ENCODE data around the gene CTSE. TPM values are rescaled to one million over a fixed set of nuclear protein-coding genes. Genes with fewer than 3 reads are reported as not detected.

The CTSE gene
- total RNA-seq, 1 experiment from 2014 or later = 425 TPM

DNA sequence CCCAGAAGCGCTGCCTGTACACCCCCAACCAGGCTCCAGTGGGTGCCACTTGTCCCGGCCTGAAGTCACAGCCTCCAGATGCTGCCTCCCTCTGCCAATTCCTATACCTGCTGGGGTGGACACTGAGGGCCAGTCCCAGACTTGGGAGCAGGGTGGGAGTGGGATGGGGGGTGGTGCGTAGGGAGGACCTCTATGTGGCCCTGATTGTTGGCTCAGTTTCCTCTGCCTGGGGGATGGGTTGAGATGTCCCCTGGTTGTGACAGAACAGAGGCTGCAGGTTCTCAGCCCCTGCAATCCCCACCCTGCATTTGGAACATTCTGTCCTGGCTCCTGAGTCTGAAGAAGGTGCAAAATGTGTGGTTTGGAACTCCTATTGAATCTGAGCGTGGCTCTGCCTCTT lies 47.7 kb downstream of the CTSE start:
- CTCF ChIA-PET = interaction anchor here (1.4 to 4.9 kb wide), 5 partner anchors 46 to 184 kb away, joined by 4 to 294 read pairs (median 13); no protein-coding TSS in a partner anchor
- Mint-ChIP-seq H3K36me3 (ENCODE audit: insufficient read depth, unreplicated experiment) (no peaks in the 10 kb centered on the region), H3K27ac (ENCODE audit: unreplicated experiment) (no peak overlapping the region), H3K4me1 (ENCODE audit: low read depth, unreplicated experiment) (peaks cover 25% of the 10 kb centered on the region), H3K27me3 (ENCODE audit: unreplicated experiment) (no peaks in the 10 kb centered on the region), H3K9me3 (ENCODE audit: low read depth, unreplicated experiment) (peaks cover 17% of the 10 kb centered on the region), H3K4me3 (ENCODE audit: low read depth, unreplicated experiment) (no peak overlapping the region)
- BruUV-seq (replicated peaks) = no TSS peak
- no peak for TF ChIP-seq CTCF (IDR thresholded peaks at IDR 0.05; ENCODE audit: unreplicated experiment)
- no peak for DNase-seq
- intact Hi-C loops (cut with micrococcal nuclease; ENCODE audit: unreplicated experiment) = no loop called here

DNA sequence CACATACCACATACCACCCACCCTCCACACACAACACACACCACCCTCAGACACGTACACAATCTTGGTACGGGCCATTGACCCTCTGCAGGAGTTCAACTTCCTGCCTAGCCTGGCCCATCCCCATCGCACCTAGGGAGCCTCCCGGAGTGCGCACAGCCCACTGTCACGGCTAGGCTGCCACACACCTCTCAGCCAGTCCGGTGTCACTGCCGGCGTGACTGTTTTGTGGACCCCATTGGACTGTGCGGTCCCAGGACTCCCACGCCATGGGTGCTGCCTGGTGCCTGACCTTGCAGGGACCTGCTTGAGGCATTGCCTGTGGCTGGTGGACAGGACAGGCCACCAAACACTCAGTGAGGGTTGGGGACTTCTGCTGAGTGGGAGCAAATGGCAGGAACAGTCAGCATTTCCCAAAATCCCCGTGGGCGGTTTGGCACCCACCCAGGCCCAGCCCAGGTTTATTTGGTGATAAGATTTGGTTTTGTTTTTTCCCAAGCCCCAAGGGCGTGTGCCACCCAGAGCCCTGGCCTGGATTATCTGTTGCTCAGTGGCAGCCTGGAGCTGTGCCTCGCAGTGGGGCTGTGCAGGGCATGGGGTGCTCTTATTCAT lies 48.2 kb downstream of the CTSE start:
- CTCF ChIA-PET = interaction anchor here (1.4 to 2.2 kb wide), 2 partner anchors 180 to 184 kb away, joined by 4 to 47 read pairs; no protein-coding TSS in a partner anchor
- Mint-ChIP-seq H3K4me1 (ENCODE audit: low read depth, unreplicated experiment) (peaks cover 28% of the 10 kb centered on the region), H3K9me3 (ENCODE audit: low read depth, unreplicated experiment) (peaks cover 17% of the 10 kb centered on the region), H3K27ac (ENCODE audit: unreplicated experiment) (no peak overlapping the region), H3K27me3 (ENCODE audit: unreplicated experiment) (no peaks in the 10 kb centered on the region), H3K36me3 (ENCODE audit: insufficient read depth, unreplicated experiment) (no peaks in the 10 kb centered on the region), H3K4me3 (ENCODE audit: low read depth, unreplicated experiment) (no peak overlapping the region)
- intact Hi-C loops (cut with micrococcal nuclease; ENCODE audit: unreplicated experiment) = no loop called here
- no TSS peak for BruUV-seq (replicated peaks)
- no peak for DNase-seq
- TF ChIP-seq CTCF (IDR thresholded peaks at IDR 0.05; ENCODE audit: unreplicated experiment) = no peak

DNA sequence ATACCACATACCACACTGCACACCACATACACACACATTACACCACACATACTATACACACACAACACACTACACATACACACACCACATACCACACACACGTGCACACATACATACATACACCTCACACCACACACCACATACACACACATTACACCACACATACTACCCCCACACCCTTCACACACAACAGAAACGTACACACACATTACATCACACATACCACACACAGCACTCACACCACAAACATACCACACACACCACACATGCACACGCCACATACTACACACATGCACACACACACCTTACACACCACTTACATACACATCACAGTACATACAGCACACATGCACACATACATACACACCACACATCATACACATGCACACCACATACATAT lies 49.0 kb downstream of the CTSE start:
- Mint-ChIP-seq H3K9me3 (ENCODE audit: low read depth, unreplicated experiment) (peaks cover 17% of the 10 kb centered on the region), H3K4me3 (ENCODE audit: low read depth, unreplicated experiment) (no peak overlapping the region), H3K27ac (ENCODE audit: unreplicated experiment) (no peak overlapping the region), H3K27me3 (ENCODE audit: unreplicated experiment) (no peaks in the 10 kb centered on the region), H3K36me3 (ENCODE audit: insufficient read depth, unreplicated experiment) (no peaks in the 10 kb centered on the region), H3K4me1 (ENCODE audit: low read depth, unreplicated experiment) (peaks cover 31% of the 10 kb centered on the region)
- no peak for DNase-seq
- intact Hi-C loops (cut with micrococcal nuclease; ENCODE audit: unreplicated experiment) = no loop called here
- TF ChIP-seq CTCF (IDR thresholded peaks at IDR 0.05; ENCODE audit: unreplicated experiment) = no peak
- BruUV-seq (replicated peaks) = no TSS peak
- CTCF ChIA-PET = no interaction called here

DNA sequence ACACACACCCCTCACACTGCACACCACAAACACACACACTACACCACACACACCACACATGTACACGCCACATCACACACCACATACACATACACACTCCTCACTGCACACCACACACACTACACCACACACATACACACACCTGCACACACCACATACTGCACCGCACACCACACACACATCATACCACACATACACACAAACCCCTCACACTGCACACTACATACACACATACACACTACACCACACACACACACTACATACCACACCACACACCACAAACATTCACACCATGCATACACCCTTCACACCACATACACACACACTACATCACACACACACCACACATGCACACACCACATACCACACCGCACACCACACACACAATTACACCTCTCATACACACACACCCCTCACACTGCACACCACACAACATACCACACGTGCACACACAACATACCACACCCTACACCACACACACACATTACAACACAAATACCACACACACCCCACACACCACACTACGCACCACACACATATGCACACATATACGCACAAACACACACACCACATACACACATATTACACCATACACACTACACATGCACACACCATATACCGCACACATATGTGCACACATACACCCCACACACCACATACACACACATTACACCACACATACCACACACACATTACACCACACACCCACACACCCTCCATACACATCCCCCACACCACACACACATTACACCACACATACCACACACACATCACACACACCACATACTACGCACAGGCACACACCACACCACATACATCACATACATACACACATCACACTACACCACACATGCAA lies 50.1 kb downstream of the CTSE start:
- TF ChIP-seq CTCF (IDR thresholded peaks at IDR 0.05; ENCODE audit: unreplicated experiment) = no peak
- Mint-ChIP-seq H3K9me3 (ENCODE audit: low read depth, unreplicated experiment) (peaks cover 17% of the 10 kb centered on the region), H3K27me3 (ENCODE audit: unreplicated experiment) (no peaks in the 10 kb centered on the region), H3K4me3 (ENCODE audit: low read depth, unreplicated experiment) (no peak overlapping the region), H3K27ac (ENCODE audit: unreplicated experiment) (no peak overlapping the region), H3K4me1 (ENCODE audit: low read depth, unreplicated experiment) (peaks cover 31% of the 10 kb centered on the region), H3K36me3 (ENCODE audit: insufficient read depth, unreplicated experiment) (no peaks in the 10 kb centered on the region)
- no peak for DNase-seq
- intact Hi-C loops (cut with micrococcal nuclease; ENCODE audit: unreplicated experiment) = no loop called here
- no TSS peak for BruUV-seq (replicated peaks)
- CTCF ChIA-PET = no interaction called here
